T47D (cell line): ENCODE data around the gene KCNMB1.

Experiments used
- DNase-seq, 2 experiments: peaks; one replicate each; pipeline versions ENCODE4 v3.0.0 to v3.0.0-alpha.2; 2011 to 2012; ENCODE audit warnings: low read depth in 1 of 2, low spot score in 1 of 2
- JUND ChIP-seq: IDR thresholded peaks from 2 replicates; pipeline ENCODE4 v1.6.1; 2012; ENCODE audit warnings: low read depth
- in situ Hi-C: cut with HindIII; loops from 2 replicates; pipeline ENCODE4 v1.10.0; 2016; ENCODE audit warnings: low sequenced_read_pairs, low pct_unique_long_range_greater_than_20kb

KCNMB1 gene

DNA sequence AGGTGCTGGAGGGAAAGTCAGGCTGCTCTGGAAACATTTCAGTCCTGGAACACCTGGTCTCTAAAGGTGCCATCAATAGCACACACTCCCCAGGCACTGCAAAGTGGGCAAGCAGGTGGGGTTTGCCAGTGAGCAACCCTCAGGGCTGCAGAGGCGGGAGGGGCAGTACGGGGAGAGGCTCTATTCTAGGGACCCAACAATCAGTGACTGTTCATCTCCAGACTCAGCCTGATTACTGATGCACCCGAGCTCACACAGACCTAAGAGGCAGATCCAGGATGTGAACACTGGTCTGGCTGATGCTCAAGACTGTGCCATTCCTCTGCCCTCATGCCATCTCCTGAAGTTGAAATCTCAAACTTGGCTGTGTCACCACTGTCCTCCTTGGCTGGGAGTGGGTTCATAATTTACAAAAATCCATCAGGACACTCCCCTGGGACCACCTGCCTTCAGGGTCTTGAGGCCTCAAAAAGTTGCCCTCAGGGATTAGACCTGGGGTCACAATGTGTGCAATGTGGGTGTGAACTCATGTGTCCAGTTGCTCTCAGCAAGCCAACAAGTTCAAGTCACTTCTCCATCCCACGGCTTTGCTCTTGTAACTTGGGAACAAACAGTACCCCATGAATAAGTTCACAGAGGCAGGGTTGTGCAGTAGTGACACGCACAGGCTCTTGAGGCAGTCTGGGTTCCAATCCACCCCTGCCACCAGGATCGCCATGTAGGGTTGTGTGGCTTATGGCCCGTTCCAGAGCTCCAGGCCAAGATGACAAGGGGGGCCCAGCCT, 19.9 kb upstream of the KCNMB1 start:
- in situ Hi-C loops, result no loop called here
- no peak for TF ChIP-seq JUND
- DNase-seq, result no peak

- no peak for DNase-seq
- no peak for TF ChIP-seq JUND
- in situ Hi-C loops, result no loop called here
Observed at GRCh38 chr5:170408226-170408625, 19.1 kb upstream of the KCNMB1 start.

GRCh38 chr5:170407062-170407461, 17.9 kb upstream of the KCNMB1 start:
- DNase-seq, result no peak
- TF ChIP-seq JUND, result no peak
- in situ Hi-C loops, result no loop called here

GRCh38 chr5:170405817-170406216, 16.6 kb upstream of the KCNMB1 start:
- no peak for DNase-seq
- in situ Hi-C loops, result no loop called here
- TF ChIP-seq JUND, result no peak

DNA sequence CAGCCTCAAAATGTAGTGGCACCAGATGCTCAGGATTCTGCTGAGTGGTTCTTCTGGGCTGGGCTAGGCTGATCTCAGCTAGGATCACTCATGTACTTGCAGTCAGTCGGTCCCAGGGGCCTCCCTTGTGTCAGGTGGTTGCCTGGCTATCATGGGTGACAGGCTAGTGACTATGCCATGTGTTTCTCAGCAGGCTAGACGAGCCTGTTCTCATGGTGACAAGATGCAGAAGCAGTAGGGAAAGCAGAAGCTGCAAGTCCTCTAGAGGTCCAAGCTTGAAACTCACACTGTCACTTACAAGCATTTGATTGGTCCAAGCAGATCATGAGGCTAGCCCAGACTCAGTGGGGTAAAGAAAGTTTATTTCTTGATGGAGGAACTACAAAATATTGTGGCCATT, 15.2 kb upstream of the KCNMB1 start:
- TF ChIP-seq JUND, result no peak
- in situ Hi-C loops, result no loop called here
- DNase-seq, result no peak

GRCh38 chr5:170403675-170404074, 14.5 kb upstream of the KCNMB1 start:
- in situ Hi-C loops, result no loop called here
- TF ChIP-seq JUND, result no peak
- no peak for DNase-seq

DNA sequence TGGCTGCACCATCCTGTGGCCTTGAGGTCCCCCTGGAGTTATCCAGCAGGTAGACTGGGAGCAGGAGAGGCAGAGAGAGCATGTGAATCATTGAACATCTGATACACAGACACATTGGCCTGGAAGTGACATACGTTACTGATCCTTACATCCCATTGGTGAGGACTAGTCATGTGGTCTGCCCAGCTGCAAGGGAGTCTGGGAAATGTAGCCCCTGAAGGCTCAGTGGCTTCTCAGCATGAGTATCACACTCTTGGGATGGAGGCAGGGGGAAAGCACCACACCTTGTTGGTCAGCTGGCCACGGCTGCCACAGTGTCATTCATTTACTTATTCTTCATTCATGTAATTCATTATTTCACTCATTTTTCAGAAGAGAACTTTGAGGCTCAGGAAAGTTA, 13.3 kb upstream of the KCNMB1 start:
- no peak for DNase-seq
- in situ Hi-C loops, result no loop called here
- TF ChIP-seq JUND, result no peak

GRCh38 chr5:170397059-170397458, 7.9 kb upstream of the KCNMB1 start:
- DNase-seq, result no peak
- in situ Hi-C loops, result no loop called here
- TF ChIP-seq JUND, result no peak

GRCh38 chr5:170393958-170394357, 4.8 kb upstream of the KCNMB1 start:
- in situ Hi-C loops, result no loop called here
- DNase-seq, result no peak
- no peak for TF ChIP-seq JUND

- in situ Hi-C loops, result no loop called here
- TF ChIP-seq JUND, result no peak
Observed at GRCh38 chr5:170393235-170393634, 4.1 kb upstream of the KCNMB1 start.

DNA sequence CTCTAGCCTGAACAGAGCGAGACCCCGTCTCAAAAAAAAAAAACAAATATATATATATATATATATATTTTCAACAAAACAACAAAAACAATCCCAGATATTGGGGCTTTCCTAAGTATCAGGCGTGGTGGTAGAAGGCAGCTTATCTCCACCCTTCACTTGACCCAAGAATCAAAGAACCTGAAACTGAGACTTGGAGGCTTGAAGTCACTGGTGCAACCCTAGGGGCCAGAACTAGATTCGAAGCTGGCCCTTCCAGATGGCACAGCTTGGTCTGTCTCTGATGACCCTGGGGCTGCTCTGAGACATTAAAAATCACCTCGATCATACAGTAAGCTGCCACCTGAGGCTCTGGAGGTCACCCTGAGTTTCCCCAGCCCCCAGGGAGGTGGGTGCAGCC, 1.3 kb upstream of the KCNMB1 start:
- no peak for DNase-seq
- no peak for TF ChIP-seq JUND
- in situ Hi-C loops, result no loop called here

More at GRCh38 chr5:170393235-170393634, 4.1 kb upstream of the KCNMB1 start:
- DNase-seq, result no peak

DNA sequence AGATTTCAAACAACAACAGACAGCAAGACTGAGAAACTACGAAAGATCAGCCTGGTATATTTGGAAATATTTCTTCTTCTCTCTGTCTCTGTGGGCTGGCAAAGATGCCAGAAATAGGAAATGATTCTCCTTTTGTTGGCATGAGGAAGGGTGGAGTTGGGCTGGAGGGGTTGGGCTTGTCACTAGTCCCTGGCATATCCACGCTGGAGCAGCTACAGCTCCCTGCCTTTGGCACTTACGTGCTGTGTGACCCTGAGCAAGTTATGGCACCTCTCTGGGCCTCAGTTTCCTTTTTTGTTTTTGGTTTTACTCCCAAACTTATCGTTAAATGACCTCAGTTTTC, 354 bp upstream of the KCNMB1 start:
- no peak for TF ChIP-seq JUND
- DNase-seq, result no peak
- in situ Hi-C loops, result no loop called here

GRCh38 chr5:170387775-170388639, 1.2 kb downstream of the KCNMB1 start:
- DNase-seq, result peak in 1 of 2 experiments; percentile 19
- TF ChIP-seq JUND, result no peak
- in situ Hi-C loops, result no loop called here
